ENCODE results near the gene TRIM27. TPM values are rescaled to one million over a fixed set of nuclear protein-coding genes. Genes with fewer than 3 reads are reported as not detected.

TRIM27 gene
- total and polyA plus RNA-seq, 4 donors = 19.6 to 63.3 (median 32.5) TPM

- TF ChIP-seq ATF3 (IDR thresholded peaks at IDR 0.05) (no peak), SP1 (IDR thresholded peaks at IDR 0.05) (no peak), HNF4A (conservative IDR thresholded peaks at IDR 0.05) (no peak), CTCF (IDR thresholded peaks at IDR 0.05; ENCODE audit: low read depth, low read length, missing input control) (no peak)
- WGBS = 68% methylated on average over 18 of the region's 18 CpGs
- H3K9me3 ChIP-seq (ENCODE audit: control insufficient read depth in 4 of 4, low read length in 3 of 4) = peaks cover 0 to 1% (median 0%) of the 10 kb centered on the region in 4 donors
- no peak overlapping the region for H3K4me3 ChIP-seq (ENCODE audit: low read depth in 1 of 3, low read length in 3 of 3)
- DNase-seq (ENCODE audit: low spot score) = no peak
- H3K27ac ChIP-seq (ENCODE audit: low read depth in 1 of 2, low read length in 2 of 2) = no peak overlapping the region
- H3K4me1 ChIP-seq (ENCODE audit: control insufficient read depth in 4 of 4, insufficient read depth in 4 of 4, low read length in 3 of 4) = no peaks in the 10 kb centered on the region
- H3K27me3 ChIP-seq (ENCODE audit: control insufficient read depth in 4 of 4, insufficient read depth in 4 of 4, low read length in 3 of 4) = no peaks in the 10 kb centered on the region
- H3K9ac ChIP-seq (ENCODE audit: low read depth in 1 of 2, low read length in 2 of 2) = no peak overlapping the region
- H3K36me3 ChIP-seq (ENCODE audit: control insufficient read depth in 4 of 4, insufficient read depth in 3 of 4, low read depth in 1 of 4, low read length in 3 of 4) = no peaks in the 10 kb centered on the region
Observed at GRCh38 chr6:28884423-28885131, 39.2 kb downstream of the TRIM27 start.

GRCh38 chr6:28880894-28881780 lies 42.6 kb downstream of the TRIM27 start:
- H3K27me3 ChIP-seq (ENCODE audit: control insufficient read depth in 4 of 4, insufficient read depth in 4 of 4, low read length in 3 of 4) = peaks cover 0 to 7% (median 2%) of the 10 kb centered on the region in 4 donors
- peak overlapping the region in 2 of 3 donors; percentile 18 to 31 for H3K4me3 ChIP-seq (ENCODE audit: low read depth in 1 of 3, low read length in 3 of 3)
- H3K9ac ChIP-seq (ENCODE audit: low read depth in 1 of 2, low read length in 2 of 2) = no peak overlapping the region
- no peaks in the 10 kb centered on the region for H3K4me1 ChIP-seq (ENCODE audit: control insufficient read depth in 4 of 4, insufficient read depth in 4 of 4, low read length in 3 of 4)
- no peak overlapping the region for H3K27ac ChIP-seq (ENCODE audit: low read depth in 1 of 2, low read length in 2 of 2)
- H3K9me3 ChIP-seq (ENCODE audit: control insufficient read depth in 4 of 4, low read length in 3 of 4) = peaks cover 0 to 1% (median 0%) of the 10 kb centered on the region in 4 donors
- no peaks in the 10 kb centered on the region for H3K36me3 ChIP-seq (ENCODE audit: control insufficient read depth in 4 of 4, insufficient read depth in 3 of 4, low read depth in 1 of 4, low read length in 3 of 4)
- TF ChIP-seq ATF3 (IDR thresholded peaks at IDR 0.05) = peak; percentile 98
- TF ChIP-seq, protein P1, sequence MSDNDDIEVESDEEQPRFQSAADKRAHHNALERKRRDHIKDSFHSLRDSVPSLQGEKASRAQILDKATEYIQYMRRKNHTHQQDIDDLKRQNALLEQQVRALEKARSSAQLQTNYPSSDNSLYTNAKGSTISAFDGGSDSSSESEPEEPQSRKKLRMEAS (IDR thresholded peaks at IDR 0.05) = peak; percentile 61
- no peak for TF ChIP-seq EGR1 (IDR thresholded peaks at IDR 0.05; ENCODE audit: low read depth in 2 of 2)
- DNase-seq (ENCODE audit: low spot score) = peak; percentile 89
- 8% methylated on average over 28 of the region's 28 CpGs for WGBS

DNA sequence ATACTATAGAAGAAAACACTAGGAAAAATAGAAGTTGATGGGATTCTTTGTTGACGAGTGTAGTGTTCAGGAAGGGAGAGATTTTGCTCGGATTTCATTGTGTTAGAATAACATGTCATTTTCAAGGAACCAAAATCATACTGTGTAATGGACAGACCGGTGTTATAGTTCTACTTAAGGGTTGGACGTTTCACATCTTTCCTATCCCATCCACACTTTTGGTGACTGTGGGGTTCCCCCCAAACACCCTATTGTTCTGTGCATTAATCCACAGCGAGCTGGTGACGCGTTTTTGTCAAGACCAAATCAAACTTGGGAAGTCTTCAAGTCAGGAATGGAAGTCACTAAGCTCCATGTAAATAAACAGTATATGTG lies 43.3 kb downstream of the TRIM27 start:
- TF ChIP-seq HNF4A (conservative IDR thresholded peaks at IDR 0.05) (no peak), JUND (IDR thresholded peaks at IDR 0.05) (no peak), NR2F2 (IDR thresholded peaks at IDR 0.05) (no peak), FOXA2 (IDR thresholded peaks at IDR 0.05) (no peak), RAD21 (IDR thresholded peaks at IDR 0.05) (no peak), FOXA1 (IDR thresholded peaks at IDR 0.05) (no peak), GABPA (IDR thresholded peaks at IDR 0.05 in 1 of 2, conservative IDR thresholded peaks at IDR 0.05 in 1 of 2) (no peak), SP1 (IDR thresholded peaks at IDR 0.05) (no peak), ATF3 (IDR thresholded peaks at IDR 0.05) (no peak), REST (IDR thresholded peaks at IDR 0.05) (no peak), TAF1 (conservative IDR thresholded peaks at IDR 0.05) (no peak), EGR1 (IDR thresholded peaks at IDR 0.05; ENCODE audit: low read depth in 2 of 2) (no peak), HNF4G (IDR thresholded peaks at IDR 0.05) (no peak)
- TF ChIP-seq, protein P1 (IDR thresholded peaks at IDR 0.05) = no peak
- H3K9ac ChIP-seq (ENCODE audit: low read depth in 1 of 2, low read length in 2 of 2) = no peak overlapping the region
- DNase-seq (ENCODE audit: low spot score) = no peak
- H3K27me3 ChIP-seq (ENCODE audit: control insufficient read depth in 4 of 4, insufficient read depth in 4 of 4, low read length in 3 of 4) = peaks cover 0 to 10% (median 3%) of the 10 kb centered on the region in 4 donors
- no peaks in the 10 kb centered on the region for H3K36me3 ChIP-seq (ENCODE audit: control insufficient read depth in 4 of 4, insufficient read depth in 3 of 4, low read depth in 1 of 4, low read length in 3 of 4)
- H3K4me1 ChIP-seq (ENCODE audit: control insufficient read depth in 4 of 4, insufficient read depth in 4 of 4, low read length in 3 of 4) = no peaks in the 10 kb centered on the region
- H3K9me3 ChIP-seq (ENCODE audit: control insufficient read depth in 4 of 4, low read length in 3 of 4) = peaks cover 0 to 1% (median 0%) of the 10 kb centered on the region in 4 donors
- H3K27ac ChIP-seq (ENCODE audit: low read depth in 1 of 2, low read length in 2 of 2) = no peak overlapping the region
- 47% methylated on average over 7 of the region's 7 CpGs for WGBS
- H3K4me3 ChIP-seq (ENCODE audit: low read depth in 1 of 3, low read length in 3 of 3) = peak overlapping the region in 2 of 3 donors; percentile 18 to 31
